ENCODE data around the gene LRRN1.
"Not testable (repeated sequence)": the region's sequence is repeated elsewhere in the genome, so short reads cannot be mapped to it uniquely, and the experiment has no call there.

DNA sequence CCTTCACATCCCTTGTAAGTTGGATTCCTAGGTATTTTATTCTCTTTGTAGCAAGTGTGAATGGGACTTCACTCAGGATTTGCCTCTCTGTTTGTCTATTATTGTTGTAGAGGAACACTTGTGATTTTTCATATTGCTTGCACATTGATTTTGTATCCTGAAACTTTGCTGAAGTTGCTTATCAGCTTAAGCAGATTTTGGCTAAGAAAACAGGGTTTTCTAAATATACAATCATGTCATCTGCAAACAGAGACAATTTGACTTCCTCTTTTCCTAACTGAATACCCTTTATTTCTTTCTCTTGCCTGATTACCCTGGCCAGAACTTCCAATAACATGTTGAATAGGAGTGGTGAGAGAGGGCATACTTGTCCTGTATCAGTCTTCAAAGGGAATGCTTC is 88.1 kb downstream of the LRRN1 start:
- TF ChIP-seq, protein P1, sequence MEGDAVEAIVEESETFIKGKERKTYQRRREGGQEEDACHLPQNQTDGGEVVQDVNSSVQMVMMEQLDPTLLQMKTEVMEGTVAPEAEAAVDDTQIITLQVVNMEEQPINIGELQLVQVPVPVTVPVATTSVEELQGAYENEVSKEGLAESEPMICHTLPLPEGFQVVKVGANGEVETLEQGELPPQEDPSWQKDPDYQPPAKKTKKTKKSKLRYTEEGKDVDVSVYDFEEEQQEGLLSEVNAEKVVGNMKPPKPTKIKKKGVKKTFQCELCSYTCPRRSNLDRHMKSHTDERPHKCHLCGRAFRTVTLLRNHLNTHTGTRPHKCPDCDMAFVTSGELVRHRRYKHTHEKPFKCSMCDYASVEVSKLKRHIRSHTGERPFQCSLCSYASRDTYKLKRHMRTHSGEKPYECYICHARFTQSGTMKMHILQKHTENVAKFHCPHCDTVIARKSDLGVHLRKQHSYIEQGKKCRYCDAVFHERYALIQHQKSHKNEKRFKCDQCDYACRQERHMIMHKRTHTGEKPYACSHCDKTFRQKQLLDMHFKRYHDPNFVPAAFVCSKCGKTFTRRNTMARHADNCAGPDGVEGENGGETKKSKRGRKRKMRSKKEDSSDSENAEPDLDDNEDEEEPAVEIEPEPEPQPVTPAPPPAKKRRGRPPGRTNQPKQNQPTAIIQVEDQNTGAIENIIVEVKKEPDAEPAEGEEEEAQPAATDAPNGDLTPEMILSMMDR (IDR thresholded peaks at IDR 0.05 in 8 of 11, conservative IDR thresholded peaks at IDR 0.05 in 3 of 11), result not testable (repeated sequence)
- not testable (repeated sequence) for TF ChIP-seq POLR2AphosphoS5, POLR2A (IDR thresholded peaks at IDR 0.05)

Measured in spleen (tissue), 7 donors.